ENCODE measurements around the gene NPAS2.

Gene NPAS2

DNA sequence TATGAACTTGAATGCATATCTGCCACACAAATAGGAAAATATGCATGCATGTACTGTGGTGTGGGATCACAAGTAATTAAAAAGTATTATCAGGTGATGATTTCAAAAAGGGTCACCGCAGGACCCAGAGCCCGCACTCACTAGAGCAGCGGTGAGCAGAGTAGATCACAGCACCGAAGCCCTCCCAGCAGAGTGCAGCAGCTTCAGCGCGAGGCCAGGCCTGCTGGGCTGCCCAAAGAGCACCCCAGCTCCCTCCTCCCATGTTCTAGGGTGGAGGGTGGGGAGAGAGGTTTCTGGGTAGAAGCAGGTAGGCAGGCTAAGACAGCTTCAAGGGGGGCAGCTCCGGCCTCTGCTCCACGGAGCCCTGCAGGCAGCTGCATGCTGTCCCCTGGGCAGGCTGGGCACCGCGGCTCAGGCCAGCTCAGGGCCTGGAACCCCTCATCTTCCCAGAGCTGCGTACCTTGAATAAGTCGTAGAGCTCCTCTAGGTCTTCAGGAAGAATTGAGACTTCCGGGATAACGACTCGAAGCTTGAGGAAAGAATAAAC, 207.1 kb downstream of the NPAS2 start:
- DNase-seq: no peak

DNA sequence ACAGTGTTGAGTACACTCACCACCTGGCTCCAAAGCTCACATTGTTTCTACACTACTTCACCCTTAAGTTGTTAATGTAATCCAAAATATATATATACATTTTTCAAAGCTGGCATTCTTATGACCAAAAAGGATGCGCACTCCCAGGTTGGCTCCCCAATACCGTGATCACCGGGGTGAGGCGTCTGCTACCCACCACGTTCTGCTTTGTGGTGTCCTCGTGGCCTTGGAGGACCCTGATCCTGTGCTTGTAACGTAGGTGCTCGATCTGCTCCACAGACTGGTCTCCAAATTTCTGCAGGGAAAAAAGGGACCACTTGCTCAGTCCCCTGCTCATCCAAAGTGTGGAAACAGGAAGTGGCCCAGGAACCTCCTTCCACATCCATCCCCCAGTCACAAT, 207.9 kb downstream of the NPAS2 start:
- no peak for DNase-seq

DNA sequence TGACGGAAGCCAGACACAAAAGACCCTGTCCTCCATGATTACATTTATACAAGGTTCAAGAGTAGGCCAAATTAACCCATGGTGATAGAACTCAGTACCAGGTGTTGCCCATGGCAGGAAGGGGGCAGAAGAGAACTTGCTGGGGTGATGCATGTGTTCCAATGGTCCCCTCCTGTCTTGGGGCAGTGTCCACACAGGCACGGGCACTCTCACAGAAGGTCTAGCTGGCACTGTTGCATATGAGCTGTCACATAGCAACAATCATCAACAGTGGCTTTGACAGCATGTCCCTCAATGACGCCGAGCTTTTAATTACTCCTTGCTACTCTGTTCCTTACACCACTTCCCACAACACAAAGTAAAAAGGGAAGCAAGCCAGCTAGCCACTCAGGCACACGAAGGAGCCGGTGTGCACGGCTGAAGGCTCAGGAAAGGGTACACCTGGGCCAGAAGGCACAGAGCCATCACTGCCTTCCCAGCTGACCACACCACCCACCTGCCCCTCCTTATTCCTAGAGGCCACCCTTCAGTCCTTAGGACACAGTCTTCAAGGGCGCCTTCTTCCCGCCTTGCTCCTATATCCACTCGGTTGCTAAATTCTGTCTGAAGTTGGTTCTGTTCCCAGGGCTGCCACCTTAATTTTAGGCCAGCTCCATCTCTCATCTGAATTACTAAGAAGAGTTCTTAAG, 211.1 kb downstream of the NPAS2 start:
- no peak for DNase-seq

DNA sequence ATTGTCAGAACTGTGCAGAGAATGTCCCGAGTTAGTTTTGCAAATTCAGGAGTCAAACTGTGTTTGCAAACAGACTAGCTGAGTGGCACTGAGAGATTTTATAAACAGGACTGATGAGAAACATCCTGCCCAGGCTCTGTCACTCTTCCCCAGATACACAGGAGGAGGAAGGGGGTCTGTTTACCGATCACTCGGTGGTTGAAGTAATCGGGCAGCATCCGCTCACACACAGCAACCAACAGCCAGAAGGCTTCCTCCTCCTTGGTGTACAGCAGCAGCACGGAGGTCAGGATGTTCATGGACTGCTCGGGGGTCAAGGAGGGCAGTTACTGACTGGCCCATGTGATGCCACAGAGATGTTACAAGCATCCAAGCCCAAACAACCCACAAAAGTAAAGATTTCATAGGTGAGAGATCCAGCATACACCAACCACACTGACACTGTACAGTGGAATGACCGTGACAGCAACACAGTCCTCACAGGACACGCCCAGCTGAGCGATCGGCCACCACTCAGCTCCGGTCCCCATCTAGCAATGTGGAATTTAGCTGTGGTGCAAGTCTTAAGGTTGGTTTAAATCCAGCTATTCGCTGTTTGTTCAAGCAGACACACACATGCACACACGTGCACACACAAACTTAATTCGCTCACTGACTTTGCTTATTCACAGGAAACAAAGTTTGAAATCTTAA, 212.3 kb downstream of the NPAS2 start:
- DNase-seq: no peak

DNA sequence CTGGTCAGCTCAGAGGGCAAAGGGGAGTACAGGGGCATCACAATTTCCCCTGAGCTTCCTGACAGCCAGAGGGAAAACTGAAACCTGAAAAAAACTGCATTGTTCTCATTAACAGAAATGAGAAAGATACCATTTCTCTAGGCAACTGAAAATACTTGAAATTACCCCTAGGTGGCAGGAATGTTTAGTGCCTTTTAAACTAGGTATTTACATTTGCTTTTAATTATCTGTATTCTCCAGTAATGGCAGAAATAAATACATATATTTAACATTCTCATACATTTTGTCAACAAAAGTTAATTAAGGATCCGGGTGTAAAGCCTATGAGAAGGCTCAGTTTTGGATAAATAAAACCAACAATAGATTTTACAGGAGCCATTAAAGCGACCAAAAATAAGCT, 216.6 kb downstream of the NPAS2 start:
- DNase-seq: peak; percentile 22

DNA sequence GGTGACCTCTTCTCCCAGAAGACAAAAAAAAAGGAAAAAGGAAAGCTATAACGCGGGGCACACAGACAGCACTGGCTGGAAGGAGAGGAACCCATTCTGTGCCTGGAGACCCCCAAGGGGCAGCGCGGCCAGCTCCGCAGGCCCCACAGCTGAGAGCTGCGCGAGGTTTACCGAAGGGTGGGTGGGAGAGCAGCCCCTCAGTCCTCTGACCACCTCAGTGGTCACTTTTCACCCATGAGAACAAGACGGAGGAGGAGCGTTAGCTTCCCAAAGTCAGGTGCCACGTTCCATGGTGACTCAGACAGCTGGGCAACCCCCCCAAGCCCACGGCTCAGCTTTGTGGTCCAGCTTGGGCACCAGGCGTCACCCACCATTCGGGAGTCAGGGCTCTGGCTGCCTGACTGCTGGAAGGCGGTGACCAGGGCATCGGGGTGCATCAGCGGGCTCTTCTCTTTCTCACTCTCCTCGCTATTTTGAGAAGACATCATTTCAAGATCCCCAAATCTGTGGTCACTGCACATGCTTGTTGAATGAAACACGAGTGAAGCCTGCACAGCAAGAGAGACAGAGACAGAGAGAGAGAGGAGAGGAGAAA, 217.3 kb downstream of the NPAS2 start:
- DNase-seq: no peak

DNA sequence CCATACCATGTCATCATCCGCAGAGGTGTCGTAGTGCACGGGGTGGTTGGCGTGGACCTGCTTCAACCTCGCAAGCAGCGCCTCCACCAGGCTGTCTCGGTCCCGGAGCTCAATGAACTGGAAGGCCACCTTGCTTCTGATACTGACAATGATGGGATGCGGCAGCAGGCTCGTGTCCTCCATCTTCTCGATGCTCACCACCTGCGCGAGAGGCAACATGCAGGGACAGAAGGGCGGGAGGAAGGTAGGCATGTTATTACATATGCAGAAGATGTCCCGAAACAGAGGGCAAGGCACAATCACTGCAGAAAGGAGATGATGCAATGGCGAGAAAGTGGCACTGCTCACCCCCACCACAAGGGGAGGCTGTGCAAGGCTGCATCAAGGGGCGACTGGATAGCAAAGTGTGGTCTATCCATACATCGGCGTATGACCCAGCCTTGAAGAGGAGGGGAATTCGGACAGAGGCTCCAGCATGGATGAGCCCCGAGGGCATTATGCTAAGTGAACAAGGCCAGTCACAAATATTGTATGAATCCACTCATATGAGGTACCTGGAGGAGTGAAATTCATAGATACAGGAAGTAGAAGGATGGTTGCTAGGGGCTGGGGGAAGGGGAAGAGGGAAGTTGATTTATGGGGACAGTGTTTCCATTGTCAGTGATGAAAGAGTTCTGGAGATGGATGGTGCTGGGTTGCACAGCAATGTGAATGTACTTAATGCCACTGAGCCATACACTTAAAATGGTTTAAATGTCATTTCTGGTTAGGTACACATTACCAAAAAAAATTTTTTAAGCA, 218.7 kb downstream of the NPAS2 start:
- peak; percentile 30 for DNase-seq

DNA sequence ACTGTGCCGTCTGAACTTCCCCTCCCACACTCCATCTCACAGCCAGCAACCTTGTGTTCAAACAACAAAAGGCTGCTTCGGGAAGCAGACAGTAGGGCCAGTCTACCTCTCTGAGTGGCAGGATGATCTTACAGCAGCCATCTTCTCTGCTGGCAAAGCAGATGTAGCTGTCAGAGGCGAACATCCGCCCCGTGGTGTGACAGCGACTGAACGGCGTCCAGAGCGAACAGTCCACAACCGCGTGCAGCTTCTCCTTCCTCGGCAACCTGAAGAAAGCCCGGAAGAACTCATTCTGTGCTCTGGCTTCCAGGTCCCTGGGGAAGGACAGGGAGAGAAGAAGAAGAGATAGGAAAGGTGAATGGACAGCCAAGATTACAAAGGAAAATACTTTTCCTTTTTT, 220.1 kb downstream of the NPAS2 start:
- DNase-seq: no peak

DNA sequence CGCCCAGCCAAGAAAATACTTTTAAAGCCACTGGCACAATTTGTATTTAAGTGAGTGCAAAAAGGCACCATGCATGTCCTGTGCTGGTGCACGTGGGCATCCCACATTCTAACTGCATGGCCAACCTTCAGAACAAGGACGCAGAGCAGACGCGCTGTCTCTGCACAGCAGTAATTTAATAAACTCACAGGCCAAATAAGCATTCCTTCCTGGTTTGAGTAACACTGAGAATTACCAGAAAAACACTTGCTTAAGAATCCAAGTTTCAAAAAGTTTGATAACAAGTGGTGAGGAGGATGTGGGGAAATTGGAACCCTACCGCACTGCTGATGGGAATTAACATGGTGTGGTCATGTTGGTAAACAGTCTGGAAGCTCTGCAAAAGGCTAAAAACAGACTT, 220.8 kb downstream of the NPAS2 start:
- no peak for DNase-seq

DNA sequence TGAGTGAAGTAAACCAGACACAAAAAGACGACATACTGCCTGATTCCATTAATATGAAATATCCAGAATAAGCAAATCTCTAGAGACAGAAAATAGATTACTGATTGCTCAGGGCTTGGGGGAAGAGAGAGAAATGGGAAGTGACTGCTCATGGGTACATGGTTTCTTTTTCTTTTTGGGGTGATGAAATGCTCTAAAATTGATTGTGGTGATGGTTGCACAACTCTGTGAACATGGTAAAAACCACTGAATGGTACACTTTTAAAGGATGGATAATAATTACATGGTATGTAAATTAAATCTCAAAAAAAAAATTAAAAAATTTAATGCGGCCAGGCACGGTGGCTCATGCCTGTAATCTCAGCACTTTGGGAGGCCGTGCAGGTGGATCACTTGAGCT, 221.5 kb downstream of the NPAS2 start:
- DNase-seq: no peak

DNA sequence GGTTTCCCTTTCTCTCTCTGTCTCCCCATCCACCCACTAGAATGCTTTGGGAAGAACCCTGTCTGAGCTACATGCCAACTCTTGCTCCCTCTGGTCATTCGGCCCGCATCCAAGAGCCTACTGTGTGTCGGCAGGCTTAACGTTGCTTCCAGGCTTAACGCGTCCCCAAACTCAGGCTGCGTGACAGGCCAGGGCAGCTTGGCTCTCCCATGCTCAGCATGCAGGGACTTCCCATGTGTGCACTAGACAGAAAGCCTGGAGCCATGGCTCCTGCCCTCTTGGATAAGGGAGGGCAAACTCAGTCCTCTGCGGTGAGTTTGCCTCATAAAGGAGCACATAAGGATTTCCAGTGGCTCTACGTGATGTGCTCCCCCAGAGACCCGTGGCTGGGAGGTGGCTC, 225.4 kb downstream of the NPAS2 start:
- DNase-seq: no peak

All from EL (cell line).